HG03135 (cell line): ENCODE results near the gene RAB9A.
"Not testable (repeated sequence)": the region's sequence is repeated elsewhere in the genome, so short reads cannot be mapped to it uniquely, and the experiment has no call there.

Experiments
- ATAC-seq: cut with Tn5 transposase; IDR thresholded peaks from one replicate; pipeline ENCODE4 v1.9.1; 2021; ENCODE audit warnings: mild to moderate bottlenecking, moderate library complexity; ENCODE audit not compliant: unreplicated experiment

RAB9A gene

DNA sequence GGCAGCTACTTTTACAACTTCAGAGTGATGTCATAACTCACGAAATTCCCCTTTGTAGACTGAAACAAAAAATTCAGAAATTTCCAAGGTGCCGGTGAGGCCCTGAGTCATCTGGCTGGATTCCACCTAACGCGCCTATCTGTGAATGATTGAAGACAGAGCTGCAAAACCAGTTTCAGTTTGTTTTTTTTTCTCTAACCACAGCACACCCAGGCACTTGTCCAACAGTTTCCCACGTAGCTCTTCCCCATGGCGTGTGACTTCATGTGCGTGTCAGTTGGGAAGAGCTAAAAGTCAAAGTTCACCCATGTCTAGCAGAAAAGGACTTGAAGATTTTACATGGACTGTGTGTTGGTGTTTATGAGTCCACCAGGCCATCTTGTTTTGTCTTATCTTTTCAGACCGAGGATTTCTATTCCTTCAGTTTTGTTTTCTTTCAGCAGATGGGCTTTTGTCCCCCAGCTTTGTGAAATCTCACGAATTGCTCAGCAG is 19.6 kb upstream of the RAB9A start:
- peak; percentile 86 for ATAC-seq

DNA sequence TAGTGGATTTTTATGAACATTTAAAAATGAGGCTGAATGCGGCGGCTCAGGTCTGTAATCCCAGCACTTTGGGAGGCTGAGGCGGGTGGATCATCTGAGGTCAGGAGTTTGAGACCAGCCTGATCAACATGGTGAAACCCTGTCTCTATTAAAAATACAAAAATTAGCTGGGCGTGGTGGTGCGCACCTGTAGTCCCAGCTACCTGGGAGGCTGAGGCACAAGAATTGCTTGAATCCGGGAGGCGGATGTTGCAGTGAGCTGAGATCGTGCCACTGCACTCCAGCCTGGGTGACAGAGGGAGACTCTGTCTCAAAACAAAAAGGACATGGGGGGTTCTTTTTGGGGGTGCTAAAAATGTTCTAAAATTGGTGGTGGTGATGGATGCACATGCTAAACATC is 19.2 kb upstream of the RAB9A start:
- not testable (repeated sequence) for ATAC-seq

DNA sequence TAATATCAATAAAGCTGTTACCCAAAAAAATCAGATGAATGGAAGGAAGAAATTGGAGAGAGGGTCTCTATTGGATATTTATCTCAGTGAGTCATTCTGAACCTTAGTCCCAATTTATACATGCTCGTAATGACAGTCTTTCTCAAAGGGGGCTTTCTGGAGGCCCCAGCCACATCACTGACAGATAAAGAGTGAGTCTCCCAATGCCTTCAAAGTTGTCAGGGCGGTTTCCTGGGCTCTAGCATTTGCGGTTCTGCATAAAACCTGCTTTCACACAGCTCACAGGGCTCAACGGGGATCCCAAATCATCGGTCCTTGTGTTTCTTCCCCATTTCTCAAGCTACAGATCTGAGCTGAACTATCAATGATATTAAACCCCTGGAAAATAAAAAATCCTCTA is 18.7 kb upstream of the RAB9A start:
- ATAC-seq = no peak

DNA sequence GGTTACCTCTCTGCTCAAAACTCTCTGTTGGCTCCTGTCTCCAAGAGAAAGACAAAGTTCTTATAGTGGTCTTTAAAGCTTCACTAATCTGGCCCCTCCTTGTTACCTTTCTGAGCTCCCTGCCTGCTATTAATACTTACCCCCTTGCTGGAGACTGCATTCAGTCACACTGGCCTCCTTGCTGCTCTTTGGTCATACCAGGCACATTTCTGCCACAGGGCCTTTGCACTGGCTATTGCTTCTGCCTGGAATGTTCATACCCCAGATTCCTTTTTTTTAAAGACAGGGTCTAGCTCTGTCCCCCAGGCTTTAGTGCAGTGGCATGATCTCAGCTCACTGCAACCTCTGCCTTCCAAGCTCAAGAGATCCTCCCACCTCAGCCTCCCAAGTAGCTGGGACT is 15.9 kb upstream of the RAB9A start:
- ATAC-seq = no peak

DNA sequence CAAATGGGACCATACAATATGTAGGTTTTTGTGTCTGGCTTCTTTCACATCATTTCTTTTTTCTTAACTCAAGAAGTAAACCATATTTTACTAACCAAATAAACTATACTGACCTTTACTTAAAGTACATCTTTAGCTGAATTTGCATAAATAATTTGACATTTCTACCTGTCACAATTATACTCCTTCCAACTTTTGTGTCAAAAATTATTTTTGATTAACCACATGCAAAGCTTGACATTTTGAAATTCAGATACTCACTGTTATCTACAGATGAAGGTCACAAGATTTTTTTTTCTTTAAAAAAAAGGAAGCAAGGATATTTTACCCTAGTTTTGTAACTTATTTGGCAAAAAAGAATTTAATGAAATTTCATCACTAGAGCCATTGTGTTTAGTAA is 12.0 kb upstream of the RAB9A start:
- no peak for ATAC-seq

DNA sequence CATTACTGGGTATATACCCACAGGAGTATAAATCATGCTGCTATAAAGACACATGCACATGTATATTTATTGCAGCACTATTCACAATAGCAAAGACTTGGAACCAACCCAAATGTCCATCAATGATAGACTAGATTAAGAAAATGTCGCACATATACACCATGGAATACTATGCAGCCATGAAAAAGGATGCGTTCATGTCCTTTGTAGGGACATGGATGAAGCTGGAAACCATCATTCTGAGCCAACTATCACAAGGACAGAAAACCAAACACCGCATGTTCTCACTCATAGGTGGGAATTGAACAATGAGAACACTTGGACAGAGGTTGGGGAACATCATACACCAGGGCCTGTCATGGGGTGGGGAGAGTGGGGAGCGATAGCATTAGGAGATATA is 9.2 kb upstream of the RAB9A start:
- not testable (repeated sequence) for ATAC-seq

DNA sequence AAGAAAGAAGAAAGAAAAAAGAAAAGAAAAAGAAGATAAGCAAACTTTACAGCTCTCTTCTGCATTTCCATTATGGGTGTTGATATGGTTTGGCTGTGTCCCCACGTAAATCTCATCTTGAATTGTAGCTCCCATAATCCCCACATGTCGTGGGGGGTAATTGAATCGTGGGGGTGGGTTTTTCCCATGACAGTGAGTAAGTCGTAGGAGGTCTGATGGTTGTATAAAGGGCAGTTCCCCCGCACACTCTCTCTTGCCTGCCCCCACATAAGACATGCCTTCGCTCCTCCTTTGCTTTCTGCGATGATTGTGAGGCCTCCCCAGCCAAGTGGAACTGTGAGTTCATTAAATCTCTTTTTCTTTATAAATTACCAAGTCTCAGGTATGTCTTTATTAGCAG is 7.3 kb upstream of the RAB9A start:
- no peak for ATAC-seq

DNA sequence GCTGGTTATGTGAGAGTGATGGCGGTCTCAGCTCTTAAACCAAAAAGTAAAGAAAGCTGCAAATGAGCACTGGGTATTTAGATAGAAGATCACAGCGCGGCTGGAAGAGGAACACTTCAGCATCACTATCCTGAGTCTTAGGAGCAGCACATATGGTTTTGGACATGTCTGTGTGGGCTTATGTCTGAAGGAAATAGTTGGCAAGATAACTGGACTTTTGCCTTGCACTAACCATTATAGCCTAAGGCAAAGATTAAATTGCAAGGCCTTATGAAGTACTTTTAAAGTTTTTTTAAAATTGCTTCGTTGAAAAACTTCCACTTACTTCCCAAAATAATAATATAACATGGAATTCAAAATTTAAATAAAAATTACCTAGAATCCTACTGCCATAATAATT is 4.6 kb upstream of the RAB9A start:
- no peak for ATAC-seq

DNA sequence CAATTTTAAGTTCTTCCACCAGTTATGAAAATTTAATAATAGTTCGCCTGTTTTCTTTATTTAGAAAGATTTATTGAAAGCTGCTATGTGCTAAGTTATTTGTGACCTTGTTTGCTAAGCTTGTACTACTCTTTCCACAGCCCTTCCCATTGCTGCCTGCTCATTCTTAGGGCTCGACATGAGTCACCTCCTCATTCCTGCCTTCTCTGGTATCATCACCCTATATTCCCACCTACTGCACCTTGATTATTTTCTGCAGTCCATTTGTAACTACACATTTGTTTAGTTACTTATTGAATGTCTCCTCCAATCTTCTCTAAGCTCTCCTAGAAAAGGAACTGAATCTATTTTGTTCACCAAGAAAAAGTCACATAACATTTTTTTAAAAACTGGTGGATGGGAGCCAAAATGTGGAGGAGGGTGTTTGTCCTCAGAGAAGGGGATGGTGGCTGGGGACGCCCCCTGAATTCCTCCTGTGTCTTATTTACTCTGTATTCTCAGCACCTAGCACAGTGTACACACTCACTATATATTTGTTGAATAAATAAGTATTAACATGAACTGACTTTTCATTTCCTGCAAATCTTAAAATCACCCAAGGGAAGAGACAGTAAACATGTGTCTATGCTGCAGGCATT is 3.7 kb upstream of the RAB9A start:
- no peak for ATAC-seq

DNA sequence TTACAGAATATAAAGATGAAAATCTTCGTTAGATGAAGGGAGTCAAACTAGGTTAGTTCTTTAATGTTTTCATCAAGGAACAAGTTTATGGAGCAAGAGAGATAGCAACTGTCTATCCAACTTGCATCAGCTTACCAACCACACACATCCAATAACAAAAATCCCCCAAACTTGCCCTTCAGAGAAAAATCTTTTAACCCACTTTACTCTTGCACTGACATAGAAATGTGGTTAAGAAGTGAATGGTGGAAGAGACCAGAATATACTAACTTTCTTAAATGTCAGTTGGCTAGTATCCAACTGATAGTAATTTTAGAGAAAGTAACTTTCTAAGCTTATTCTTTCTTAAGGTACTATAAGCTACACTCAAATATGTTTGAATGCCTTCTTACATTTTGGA is 1.7 kb upstream of the RAB9A start:
- no peak for ATAC-seq

DNA sequence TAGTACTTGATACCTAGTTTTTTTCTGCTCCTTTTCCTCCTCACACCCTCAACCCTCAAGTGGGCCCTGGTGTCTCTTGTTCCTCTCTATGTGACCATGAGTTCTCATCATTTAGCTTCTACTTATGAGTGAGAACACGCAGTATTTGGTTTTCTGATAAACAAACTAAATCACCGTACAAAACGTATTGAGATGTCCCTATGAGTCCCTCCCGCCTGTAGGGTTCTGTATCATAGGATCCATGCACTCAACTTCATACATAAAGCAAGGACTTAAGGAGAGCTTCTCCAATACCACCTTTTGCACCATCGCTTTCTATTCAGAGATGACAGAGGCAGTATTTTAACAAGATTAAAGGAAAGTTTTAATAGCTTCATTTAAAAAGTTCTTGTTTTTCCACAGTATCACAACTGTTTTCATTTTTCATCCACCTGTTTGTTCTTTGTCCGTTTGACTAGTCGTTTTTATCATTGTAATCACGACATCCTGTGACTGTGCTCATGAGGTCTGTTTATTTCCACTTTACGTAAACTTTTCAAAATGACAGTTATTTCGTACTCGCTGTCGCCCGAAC is 457 bp upstream of the RAB9A start:
- ATAC-seq = no peak

DNA sequence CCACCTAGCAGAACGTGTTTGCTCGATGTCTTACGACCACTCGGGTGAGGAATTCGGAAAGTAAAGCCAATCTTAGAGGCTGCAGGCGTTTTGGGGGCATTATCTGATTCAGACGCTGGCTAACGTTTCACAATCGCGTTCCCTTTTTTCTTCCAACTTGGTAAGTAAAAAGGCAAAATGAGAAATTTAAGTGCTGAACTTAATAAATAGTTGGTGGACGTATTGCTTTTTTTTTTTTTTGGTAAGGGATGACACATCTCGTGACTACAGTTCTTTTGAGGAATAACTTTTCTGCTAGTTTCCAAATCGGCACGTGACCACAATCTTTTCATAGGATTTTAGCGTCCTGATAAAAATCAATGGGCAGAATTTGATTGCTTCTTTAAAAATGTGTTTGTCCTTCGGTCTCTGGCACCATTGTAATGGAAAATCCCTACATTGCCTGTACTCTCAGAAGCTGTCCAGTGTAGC is 848 bp downstream of the RAB9A start:
- no peak for ATAC-seq

DNA sequence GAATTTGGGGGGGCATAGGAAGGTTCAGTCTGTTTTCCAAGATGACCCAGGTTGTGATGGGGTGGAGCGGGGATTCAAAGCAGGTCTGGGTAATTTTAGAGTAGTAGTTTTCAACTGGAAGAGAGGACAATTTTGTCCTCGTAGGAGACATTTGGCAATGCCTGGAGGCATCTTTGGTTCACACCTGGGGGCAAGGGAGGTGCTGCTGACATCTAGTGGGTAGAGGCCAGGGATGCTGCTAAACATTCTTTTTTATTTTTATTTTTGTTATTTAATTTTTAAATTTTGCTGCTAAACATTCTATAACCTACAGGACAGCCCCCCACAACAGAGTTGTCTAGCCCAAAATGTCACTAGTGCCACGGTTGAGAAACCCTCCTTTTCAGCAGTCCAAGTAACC is 1.9 kb downstream of the RAB9A start:
- ATAC-seq = no peak

DNA sequence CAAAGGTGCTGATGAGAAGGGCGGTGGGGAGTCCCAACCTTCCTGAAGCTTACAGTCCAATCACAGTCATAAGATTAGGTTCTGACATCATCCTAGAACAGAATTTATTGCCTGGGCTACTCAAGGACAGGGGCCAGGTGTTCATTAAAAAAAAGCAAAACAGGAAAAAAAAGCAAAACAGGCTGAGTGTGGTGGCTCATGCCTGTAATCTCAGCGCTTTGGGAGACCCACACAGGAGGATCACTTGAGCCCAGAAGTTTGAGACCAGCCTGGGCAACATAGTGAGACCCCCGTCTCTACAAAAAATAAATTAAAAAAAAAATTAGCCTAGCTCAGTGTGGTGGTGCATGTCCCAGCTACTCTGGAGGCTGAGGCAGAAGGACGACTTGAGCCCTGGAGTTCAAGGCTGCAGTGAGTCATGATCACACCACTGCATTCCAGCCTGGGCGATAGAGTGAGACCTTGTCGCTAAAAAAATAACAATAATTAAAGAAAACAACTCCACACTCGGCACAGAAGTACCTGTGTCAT is 3.0 kb downstream of the RAB9A start:
- no peak for ATAC-seq

DNA sequence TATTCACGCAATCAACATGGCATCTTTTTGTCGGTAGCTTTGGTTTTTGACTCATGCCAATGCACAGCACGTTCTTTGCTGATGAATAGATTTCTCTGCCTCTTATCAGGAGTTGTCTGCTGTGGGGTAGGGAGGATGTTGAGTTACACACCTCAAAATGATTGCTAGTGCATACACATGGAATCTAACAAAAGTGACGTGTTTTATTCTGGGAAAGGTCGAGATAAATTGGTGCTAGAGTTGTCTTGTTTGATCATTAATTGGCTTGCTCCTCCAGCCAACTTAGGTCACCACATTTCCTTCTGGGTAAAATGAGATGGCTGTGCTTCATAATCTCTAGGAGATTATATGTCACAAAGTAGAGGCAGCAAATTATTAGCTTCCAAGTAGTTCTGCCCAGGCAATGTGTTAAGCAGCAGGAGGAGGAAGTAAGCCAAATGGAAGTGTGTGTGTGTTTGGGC is 3.9 kb downstream of the RAB9A start:
- no peak for ATAC-seq

DNA sequence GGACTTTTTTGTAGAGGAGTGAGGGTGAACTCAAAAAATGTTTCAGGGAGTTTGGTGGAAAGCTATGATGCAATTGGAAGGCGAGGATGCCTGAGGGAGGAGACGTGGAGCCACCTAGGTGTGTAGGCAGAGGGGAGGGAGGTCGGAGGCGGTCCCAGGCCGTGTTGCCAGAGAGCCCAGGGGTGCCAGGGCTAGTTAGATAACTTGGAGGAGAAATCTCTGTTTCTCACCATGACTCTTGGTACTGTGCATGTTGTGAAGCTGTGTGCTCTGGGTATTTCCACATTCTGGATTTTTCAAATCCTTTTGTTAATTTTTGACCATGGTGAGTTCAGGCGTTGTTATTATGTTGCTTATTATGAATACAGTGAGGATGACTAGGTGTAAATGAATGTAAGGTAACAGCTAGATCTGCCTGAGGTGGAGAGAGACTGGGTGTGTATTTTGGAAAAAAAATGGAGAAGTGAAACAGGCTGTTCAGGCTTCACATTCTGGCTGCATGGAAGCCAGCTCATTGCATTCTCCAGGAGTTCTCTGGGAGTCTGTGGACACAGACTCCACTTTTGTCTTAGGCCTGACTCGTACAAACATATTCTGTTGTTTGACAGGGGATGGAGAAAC is 4.5 kb downstream of the RAB9A start:
- no peak for ATAC-seq

DNA sequence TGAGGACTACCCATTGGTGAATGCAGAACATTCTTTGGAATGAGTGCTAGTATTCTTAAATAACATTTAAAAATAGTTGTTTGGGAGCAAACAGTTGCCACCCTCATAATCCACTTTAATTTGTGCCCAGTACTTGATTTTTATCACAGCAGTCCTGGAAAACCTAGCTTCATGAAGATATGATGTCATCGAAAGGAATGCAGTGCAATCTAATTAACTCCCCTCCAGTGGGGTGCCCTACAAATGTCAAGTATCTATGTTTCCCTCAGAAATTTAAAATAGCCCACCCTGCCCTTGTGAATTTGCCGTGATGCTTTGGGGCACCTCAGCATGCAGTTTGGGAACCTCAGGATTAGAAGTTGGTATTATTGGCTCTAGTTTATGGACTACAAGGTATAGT is 5.4 kb downstream of the RAB9A start:
- ATAC-seq = no peak

DNA sequence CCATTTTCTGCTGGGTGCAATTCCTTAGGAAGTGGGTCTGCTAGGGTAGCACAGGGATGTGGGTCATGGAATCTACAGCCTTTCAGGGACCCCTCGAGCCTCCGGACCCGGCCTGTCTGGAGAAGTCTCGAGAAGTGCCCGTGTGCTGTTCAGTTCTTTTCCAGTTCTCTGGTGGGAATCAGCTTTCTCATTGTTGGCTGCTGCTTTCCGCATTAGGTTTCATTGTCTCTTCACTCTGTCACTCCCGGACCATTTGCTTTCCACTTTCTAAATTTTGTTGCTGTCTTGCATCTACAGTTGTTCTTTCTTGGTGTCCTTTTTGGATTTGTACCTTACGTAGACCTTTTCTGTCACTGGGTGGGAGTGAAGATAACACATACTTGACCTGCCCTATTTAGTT is 6.1 kb downstream of the RAB9A start:
- no peak for ATAC-seq

DNA sequence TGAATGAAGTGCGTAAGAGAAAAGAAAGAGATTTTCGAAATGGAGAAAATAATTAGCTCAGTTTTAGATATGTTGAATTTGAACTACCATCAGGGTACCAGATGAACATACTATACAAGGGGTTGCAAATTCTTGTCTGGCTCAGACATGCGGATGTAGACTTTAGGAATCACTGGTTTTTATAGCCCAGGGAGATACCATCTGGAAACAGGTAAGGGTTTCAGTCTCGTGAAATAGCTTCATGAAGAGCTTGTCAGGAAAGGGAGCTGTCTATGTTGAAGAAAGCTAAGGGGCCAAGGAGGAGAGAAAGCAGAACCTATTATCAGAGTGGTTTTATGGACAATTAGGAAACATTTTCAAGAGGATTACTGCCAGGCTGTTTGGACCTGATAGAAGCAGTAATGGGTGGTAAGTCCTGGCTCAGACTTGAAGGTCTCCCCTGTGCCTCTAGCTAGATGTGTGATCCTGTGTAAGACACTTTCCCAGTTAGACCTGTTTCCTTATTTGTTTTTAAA is 6.7 kb downstream of the RAB9A start:
- no peak for ATAC-seq

DNA sequence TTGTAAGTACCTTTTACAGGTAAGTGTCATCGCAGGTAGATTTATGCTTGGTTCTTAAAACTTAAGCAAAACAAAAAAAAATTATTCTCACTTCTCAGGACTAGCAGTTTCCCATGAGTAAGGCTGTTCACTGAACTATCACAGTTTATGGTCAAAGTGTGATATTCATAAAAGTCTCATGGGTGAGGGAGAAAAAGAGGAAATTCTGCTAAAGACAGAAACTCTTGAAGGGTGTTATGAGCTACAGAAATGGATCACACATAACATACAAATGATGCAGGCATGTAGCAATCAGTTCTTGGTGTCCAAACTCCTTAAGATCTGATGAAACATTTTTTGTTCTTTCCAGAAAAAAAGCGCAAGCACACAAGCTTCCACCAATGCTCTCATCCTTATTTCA is 8.5 kb downstream of the RAB9A start:
- peak; percentile 54 for ATAC-seq

DNA sequence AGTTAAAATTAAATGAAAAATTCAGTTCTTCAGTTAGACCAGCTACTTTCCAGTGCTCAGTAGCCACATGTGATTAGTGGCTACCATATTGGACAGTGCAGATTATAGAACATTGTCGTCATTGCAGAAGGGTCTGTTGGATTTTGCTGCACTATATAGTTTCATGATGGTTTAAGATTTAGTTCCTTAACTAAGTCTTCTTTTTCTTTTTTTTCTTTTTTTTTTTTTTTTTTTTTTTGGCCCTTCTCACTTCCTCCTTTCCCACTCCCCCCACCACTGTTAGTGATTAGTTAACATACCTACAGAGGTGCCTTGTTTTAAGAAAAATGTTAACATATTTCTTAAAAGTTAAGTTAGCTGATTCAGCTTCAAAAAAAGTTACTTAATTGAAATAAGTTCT is 9.0 kb downstream of the RAB9A start:
- no peak for ATAC-seq

DNA sequence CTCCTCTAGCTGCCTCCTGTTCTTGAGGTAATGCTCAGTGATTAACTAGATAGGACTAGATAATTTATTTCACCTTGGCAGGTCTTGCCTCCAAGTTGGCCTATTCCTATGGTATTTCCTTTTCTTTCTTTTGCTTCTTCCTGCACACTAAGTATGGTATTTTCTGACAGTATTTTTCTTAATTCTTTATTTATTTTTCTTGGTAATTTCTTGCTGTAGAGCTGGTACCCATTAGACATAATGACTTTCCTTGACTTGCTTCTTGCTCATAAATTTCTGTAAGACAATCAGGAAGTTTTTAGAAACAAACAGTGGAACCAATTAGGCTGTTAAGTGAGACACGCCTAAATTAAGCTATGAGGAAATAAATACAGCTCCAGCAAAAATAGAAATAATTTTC is 9.5 kb downstream of the RAB9A start:
- ATAC-seq = no peak
